DMS153 (cell line): ENCODE measurements around the gene NSRP1.
"Not testable (repeated sequence)": the region's sequence is repeated elsewhere in the genome, so short reads cannot be mapped to it uniquely, and the experiment has no call there.

Experiments
- DNase-seq: peaks from one replicate; lab custom pipeline; 2025; lab: John Stamatoyannopoulos, UW

NSRP1 gene

DNA sequence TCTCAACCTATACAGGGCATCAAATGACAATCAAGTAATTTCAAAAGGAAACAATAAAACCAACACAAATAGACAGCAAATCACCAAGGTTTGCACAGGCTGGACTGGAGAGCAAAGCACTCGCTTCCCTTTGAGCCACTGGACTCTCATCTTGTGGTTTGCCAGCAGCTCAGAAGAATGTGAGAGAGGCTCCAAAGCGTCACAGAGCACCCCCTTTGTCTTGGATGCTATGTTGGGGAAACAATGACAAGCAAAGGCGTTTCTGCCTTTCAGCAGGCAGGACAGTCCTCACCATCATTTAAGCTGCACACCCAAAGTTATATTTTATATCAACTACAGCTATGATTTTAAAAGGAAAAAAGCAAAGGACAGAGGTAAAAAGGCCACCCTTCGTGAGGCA, 105.6 kb downstream of the NSRP1 start:
- DNase-seq, result no peak

DNA sequence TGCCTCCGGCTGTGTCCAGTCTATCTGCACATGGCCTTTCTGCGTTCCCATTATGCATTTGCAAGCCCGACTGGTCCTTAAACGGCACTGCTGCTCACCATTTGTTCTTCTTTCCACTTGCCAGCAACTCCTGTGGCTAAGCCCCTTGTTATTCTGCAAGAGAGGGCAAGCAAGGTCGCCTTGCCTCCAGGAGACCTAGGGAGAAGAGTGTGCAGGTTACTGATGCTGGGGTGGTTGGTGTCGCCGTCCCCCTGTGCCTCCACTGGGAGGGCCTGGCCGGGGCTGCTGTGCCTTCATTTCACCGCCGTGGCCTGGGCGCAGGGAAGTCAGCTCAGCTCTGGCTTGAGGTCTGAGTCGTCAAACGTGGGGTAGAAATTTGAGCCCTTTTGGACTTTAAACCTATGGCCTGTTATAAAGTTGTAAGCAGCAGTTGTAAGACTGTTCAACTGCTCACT, 106.1 kb downstream of the NSRP1 start:
- DNase-seq, result no peak

GRCh38 chr17:30224419-30224960, 107.9 kb downstream of the NSRP1 start:
- DNase-seq, result no peak

DNA sequence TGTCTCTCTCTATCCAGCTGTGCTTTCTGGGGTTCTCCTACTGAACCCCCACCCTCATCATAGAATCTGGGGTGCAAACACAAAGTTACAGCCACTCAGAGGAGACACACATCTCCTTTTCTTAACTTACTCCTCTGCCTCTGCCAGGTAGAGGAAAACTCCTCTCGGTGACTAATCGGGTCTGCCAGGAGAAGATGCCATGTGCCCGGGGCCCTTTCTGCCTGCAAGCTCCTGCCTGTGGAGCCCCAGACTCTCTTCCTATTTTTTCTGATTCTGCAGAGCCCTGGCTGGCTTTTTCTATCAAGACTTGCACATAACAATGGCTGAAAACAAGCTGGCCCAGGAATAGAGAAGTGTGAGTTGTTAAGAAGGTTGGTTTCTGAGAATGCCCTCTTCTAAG, 108.5 kb downstream of the NSRP1 start:
- no peak for DNase-seq

DNA sequence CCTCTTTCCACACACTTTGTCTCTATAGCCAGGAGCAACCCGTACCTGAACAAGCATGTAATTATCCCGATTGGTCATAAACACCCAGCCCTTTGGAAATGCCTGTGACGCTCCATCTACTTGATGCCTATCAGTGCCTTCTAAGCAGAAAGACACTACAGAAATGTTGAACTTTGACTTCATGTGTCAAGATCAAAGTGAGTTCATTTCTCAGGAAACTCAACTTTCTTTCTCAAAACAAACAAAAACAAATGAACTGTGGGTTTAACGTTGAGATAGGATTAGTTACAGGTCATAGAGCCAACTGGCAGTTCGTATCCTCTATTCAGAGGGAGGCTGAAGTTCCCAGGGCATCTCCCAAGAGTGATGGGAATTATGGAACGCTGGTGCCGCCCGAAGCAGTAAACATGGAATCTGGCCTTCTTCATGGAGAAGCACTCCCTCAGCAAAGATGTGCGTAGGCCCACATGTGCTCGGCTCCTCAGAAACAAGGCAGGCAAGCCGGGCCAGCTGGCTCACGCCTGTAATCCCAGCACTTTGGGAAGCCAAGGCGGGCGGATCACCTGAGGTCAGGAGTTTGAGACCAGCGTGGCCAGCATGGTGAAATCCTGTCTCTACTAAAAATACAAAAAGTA, 109.4 kb downstream of the NSRP1 start:
- DNase-seq, result no peak

- DNase-seq, result no peak
Observed at GRCh38 chr17:30226878-30227277, 110.3 kb downstream of the NSRP1 start.

DNA sequence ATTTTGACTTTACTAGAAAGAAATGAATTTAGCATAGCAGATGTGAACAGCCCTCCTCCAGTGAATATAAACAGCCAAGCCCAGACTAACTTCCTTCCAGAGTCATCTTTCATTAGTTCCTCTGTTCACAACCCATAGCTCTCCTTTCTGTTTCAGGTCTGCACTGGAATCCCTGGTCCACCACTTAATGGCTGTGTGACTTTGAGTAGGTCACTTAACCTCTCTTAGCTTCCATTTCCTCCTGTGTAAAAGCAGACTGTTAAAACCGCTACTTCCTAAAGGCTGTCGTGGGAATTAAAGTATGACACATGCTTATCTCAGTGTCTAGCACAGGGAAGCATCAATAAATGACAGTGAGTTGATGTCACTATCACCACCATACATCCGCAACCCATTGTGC, 111.4 kb downstream of the NSRP1 start:
- no peak for DNase-seq

DNA sequence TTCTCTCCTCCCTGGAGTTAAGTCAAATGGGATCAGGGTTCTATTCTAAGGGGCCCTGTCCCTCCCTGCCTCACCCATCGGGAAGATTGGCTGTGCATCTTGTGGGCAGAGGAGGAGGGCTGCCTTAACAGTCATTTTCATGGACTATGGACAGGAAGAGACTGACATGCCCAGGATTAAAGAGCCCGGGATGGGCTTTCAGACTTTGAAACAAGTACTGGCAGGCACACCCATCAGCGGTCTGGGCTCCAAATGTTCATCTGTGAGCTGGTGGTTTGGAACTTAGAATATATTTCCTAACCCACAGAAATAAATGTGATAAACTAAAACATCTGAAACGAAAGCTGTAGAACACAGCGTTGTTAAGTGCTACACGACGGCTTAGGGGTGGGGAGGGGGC, 112.4 kb downstream of the NSRP1 start:
- DNase-seq, result no peak

- DNase-seq, result not testable (repeated sequence)
Observed at GRCh38 chr17:30230009-30230408, 113.4 kb downstream of the NSRP1 start.

DNA sequence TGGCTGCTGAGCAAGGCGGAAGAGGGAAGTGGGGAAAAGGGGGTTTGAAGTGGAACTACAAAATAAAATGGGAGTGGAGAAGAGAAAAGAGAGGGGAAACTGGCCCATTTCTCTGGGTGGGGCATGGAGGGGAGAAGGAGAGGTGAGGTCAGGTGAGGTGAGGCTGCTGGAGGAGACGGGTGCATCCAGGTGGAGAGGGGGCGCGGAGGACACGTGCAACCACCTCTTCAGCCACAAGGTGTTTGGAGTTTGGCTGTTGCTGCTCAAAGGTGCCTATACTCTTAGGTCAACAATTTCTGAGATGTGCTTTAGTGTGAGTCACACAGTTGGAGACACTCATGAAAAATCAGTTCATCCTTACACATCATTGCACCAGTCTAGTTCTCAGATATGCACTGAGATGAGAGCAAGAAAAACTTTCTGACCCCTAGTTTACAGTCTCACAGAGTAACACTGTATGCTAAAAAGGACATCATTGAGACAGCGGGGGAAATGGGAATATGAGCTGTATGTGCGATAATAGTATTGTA, 114.0 kb downstream of the NSRP1 start:
- no peak for DNase-seq

GRCh38 chr17:30232015-30232823, 115.6 kb downstream of the NSRP1 start:
- no peak for DNase-seq

- DNase-seq, result no peak
Observed at GRCh38 chr17:30232824-30233427, 116.3 kb downstream of the NSRP1 start.

- no peak for DNase-seq
Observed at GRCh38 chr17:30234296-30234695, 117.7 kb downstream of the NSRP1 start.

- DNase-seq, result peak; percentile 32
Observed at GRCh38 chr17:30234964-30235363, 118.3 kb downstream of the NSRP1 start.

DNA sequence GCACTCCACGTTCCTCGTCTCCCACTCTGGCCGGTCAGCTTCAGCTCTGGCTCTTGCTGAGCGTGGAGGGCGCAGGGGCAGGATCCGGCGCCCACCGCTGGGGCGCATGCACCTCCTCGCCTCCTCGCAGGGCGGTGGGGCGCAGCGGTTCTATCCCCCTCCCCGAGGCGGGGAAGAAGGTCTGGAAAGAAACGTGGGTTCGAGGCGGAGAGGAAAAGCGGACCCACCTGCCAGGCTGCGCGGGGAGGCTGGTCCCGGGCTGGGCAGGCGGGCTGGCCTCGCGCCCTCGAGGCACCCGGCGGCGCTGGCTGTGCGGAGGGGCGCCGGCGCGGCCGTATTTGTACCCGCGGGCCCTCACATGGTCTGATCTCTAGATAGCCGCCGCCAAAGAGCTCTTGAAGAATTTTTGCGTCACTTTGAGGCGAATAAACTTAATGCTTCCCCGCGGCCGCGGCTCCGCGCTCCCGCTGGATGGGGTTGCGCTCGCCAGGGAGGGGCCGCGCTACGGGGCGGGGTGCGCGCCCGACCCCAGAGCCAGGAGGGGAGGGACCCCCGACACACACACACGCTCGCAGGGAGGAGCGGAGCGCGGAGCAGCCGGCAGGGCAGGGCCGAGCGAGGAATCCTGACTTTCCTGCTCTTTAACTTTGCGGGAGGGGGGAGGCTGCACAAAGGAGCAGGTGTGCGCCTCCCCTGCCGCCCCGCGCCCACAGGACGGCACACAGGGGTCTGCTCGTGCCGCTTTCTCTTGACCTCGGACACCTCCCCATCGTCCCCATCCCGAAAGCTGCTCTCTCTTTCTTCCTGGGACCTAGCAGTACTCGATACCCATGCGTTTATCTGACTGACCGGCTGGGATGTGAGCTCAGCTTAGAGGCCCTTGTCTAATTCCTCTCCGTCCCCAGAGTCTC, 119.0 kb downstream of the NSRP1 start, which contains the start of gene SLC6A4:
SLC6A4 (minus strand) TSS at position 312 of the 911 bp plus-strand sequence. CDS start 13,739 bp downstream, outside the sequence.
- no peak for DNase-seq
